ENCODE results near the gene SHLD3. TPM values are rescaled to one million over a fixed set of nuclear protein-coding genes. Genes with fewer than 3 reads are reported as not detected.
"Not testable (repeated sequence)": the region's sequence is repeated elsewhere in the genome, so short reads cannot be mapped to it uniquely, and the experiment has no call there.

Gene SHLD3
- total RNA-seq, 4 donors from 2014 or later, result 1.4 to 3.3 (median 2.4) TPM

DNA sequence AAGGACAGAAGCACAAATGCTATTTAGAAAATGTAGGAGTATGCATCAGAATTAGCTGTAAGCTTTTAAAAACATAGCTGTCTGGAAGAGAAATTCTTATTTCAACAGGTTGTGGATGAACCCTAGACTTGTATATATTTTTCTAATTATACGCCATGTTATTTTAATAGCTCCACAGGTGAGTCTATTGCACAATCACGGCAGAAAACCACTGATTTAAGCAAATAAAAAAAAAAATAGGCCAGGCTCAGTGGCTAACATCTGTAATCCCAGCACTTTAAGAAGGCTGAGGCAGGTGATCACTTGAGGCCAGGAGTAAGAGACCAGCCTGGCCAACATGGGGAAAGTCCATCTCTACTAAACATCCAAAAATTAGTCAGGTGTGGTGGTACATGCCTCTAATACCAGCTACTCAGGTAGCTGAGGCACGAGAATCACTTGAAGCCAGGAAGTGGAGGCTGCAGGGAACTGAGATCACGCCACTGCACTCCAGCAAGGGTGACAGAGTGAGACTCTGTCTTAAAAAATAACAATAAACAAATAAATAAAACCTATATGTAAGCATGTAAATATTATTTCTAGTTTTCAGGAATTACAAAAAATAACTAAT is 12.4 kb upstream of the SHLD3 start:
- in situ Hi-C loops (cut with MboI; ENCODE audit: low sequenced_read_pairs in 4 of 4), result loop anchor here in 2 of 4 donors (25.0 kb wide), 1 partner anchor 550 kb away; no protein-coding TSS in a partner anchor
- Histone ChIP-seq H3K36me3 (peaks cover 0 to 64% of the 10 kb centered on the region in 2 donors), H3K27me3 (no peaks in the 10 kb centered on the region), H3K9me3 (no peaks in the 10 kb centered on the region), H3K4me1 (no peaks in the 10 kb centered on the region), H3K4me3 (no peak overlapping the region), H3K27ac (no peak overlapping the region)
- ATAC-seq (no peak), DNase-seq (no peak)
- intact Hi-C loops (cut with DNase I; ENCODE audit: low total_unique reads), result no loop called here
- TF ChIP-seq, protein P1, sequence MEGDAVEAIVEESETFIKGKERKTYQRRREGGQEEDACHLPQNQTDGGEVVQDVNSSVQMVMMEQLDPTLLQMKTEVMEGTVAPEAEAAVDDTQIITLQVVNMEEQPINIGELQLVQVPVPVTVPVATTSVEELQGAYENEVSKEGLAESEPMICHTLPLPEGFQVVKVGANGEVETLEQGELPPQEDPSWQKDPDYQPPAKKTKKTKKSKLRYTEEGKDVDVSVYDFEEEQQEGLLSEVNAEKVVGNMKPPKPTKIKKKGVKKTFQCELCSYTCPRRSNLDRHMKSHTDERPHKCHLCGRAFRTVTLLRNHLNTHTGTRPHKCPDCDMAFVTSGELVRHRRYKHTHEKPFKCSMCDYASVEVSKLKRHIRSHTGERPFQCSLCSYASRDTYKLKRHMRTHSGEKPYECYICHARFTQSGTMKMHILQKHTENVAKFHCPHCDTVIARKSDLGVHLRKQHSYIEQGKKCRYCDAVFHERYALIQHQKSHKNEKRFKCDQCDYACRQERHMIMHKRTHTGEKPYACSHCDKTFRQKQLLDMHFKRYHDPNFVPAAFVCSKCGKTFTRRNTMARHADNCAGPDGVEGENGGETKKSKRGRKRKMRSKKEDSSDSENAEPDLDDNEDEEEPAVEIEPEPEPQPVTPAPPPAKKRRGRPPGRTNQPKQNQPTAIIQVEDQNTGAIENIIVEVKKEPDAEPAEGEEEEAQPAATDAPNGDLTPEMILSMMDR (IDR thresholded peaks at IDR 0.05 in 4 of 5, conservative IDR thresholded peaks at IDR 0.05 in 1 of 5), result no peak
- no peak for TF ChIP-seq POLR2A (IDR thresholded peaks at IDR 0.05)

DNA sequence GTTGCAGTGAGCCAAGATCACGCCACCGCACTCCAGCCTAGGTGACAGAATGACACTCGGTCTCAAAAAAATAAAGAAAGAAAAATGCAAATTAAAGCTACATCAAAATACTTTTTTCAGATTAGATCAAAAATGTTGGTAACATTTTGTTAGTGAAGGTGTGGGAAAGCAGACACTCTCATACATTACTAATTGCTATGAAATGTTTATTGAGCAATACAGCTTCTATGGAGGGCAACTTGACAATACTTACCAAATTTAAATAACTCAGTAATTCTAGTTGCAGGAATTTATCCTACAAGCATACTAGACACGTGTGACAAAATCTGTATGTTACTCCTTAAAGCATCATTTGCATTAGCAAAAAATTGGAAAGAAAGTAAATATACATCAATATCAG is 4.8 kb upstream of the SHLD3 start:
- ATAC-seq (no peak), DNase-seq (no peak)
- TF ChIP-seq, protein P1 (IDR thresholded peaks at IDR 0.05 in 4 of 5, conservative IDR thresholded peaks at IDR 0.05 in 1 of 5), result no peak
- no peak for TF ChIP-seq POLR2A (IDR thresholded peaks at IDR 0.05)
- in situ Hi-C loops (cut with MboI; ENCODE audit: low sequenced_read_pairs in 4 of 4), result loop anchor here in 2 of 4 donors (25.0 kb wide), 1 partner anchor 542 kb away; no protein-coding TSS in a partner anchor
- Histone ChIP-seq H3K27ac (no peak overlapping the region), H3K9me3 (no peaks in the 10 kb centered on the region), H3K36me3 (peaks cover 0 to 12% of the 10 kb centered on the region in 2 donors), H3K4me3 (no peak overlapping the region), H3K27me3 (no peaks in the 10 kb centered on the region), H3K4me1 (peaks cover 28 to 30% of the 10 kb centered on the region in 2 donors)
- intact Hi-C loops (cut with DNase I; ENCODE audit: low total_unique reads), result loop anchor here (10.0 kb wide), 1 partner anchor 305 kb away; the partner anchor contains the start of gene ERBIN

DNA sequence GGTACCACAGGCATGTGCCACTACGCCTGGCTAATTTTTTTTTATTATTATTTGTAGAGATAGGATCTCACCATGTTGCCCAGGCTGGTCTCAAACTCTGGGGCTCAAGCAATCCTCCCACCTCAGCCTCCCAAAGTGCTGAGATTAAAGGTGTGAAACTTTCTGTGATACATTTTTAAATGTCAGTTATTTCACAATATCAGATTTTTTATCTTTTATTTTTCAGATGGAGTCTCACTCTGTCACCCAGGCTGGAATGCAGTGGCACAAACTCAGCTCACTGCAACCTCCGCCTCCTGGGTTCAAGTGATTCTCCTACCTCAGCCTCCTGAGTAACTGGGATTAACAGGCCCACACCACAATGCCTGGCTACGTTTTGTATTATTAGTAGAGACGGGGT is 2.9 kb upstream of the SHLD3 start:
- H3K9me3 ChIP-seq, ATAC-seq, H3K27me3 ChIP-seq, H3K27ac ChIP-seq, DNase-seq, H3K36me3 ChIP-seq: not testable (repeated sequence)
- intact Hi-C loops (cut with DNase I; ENCODE audit: low total_unique reads), result loop anchor here (10.0 kb wide), 1 partner anchor 303 kb away; the partner anchor contains the start of gene ERBIN
- H3K4me1 ChIP-seq, result peaks cover 40 to 43% of the 10 kb centered on the region in 2 donors
- peak overlapping the region in 1 of 4 donors; percentile 96 for H3K4me3 ChIP-seq
- in situ Hi-C loops (cut with MboI; ENCODE audit: low sequenced_read_pairs in 4 of 4), result loop anchor here in 2 of 4 donors (25.0 kb wide), 1 partner anchor 540 kb away; no protein-coding TSS in a partner anchor

DNA sequence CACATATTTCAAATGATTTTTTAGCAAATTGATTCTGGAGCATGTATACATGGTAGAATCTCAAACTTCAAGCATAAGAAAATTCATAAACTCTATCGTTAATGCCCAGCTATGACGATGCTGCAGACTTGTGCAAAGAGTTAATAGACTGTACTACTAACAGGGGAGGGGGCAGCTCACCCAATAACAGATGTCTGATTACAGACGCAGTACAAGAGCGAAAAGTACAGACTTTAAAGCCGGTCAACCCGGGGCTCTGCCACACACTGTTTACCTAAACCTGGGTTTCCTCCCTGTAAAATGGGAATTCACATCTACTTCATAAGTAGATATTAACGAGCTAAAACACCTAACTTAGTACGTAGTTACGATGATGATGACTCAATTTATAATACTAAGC is 1.3 kb upstream of the SHLD3 start:
- in situ Hi-C loops (cut with MboI; ENCODE audit: low sequenced_read_pairs in 4 of 4), result loop anchor here in 2 of 4 donors (25.0 kb wide), 1 partner anchor 539 kb away; no protein-coding TSS in a partner anchor
- DNase-seq (no peak), ATAC-seq (no peak)
- peak overlapping the region; percentile 84 to 94 (median 86) for H3K27ac ChIP-seq
- intact Hi-C loops (cut with DNase I; ENCODE audit: low total_unique reads), result loop anchor here (10.0 kb wide), 1 partner anchor 301 kb away; the partner anchor contains the start of gene ERBIN
- H3K27me3 ChIP-seq, result no peaks in the 10 kb centered on the region
- no peaks in the 10 kb centered on the region for H3K36me3 ChIP-seq
- TF ChIP-seq POLR2A (IDR thresholded peaks at IDR 0.05), result no peak
- TF ChIP-seq, protein P1 (IDR thresholded peaks at IDR 0.05 in 4 of 5, conservative IDR thresholded peaks at IDR 0.05 in 1 of 5), result no peak
- peaks cover 35 to 43% of the 10 kb centered on the region in 2 donors for H3K4me1 ChIP-seq
- H3K9me3 ChIP-seq, result no peaks in the 10 kb centered on the region
- peak overlapping the region; percentile 87 to 98 (median 96) for H3K4me3 ChIP-seq

DNA sequence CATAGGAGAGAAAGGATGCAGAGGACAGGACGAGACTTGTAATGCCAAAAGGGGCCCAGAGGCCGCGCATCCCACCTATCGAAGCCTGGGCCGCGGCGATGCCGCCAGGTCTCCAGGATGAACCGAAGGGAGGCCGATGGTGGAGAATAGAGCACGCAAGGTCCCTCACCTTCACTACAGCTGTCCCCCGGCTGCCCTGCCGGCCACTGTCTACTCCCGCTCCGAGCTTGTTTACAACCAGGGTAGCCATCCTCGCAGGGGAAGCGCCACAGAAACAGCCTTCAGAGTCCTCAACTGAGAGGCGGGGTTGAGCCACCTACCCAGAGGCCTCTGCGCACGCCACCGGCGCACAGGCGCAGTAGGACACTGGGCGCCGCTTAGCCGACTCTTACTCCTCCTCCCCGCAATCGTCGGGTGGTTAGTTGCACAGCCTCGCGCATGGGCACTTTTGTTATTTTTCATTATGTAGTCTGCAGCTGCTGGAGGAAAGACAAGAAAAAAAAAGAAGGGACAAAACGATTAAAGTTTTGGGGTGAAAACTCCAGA is 729 bp upstream of the SHLD3 start, which contains the start of gene TRIM23:
Gene TRIM23, minus strand, starts transcription at position 309 of the 546 bp plus-strand sequence. Its CDS starts 59 bp downstream, at position 250.
- Histone ChIP-seq H3K4me3 (peak within 1 kb of the TSS; percentile 87 to 98 (median 96)), H3K27me3 (no peaks in the 10 kb centered on the region), H3K9me3 (no peaks in the 10 kb centered on the region), H3K4me1 (peaks cover 29 to 37% of the 10 kb centered on the region in 2 donors), H3K36me3 (no peaks in the 10 kb centered on the region), H3K27ac (peak within 1 kb of the TSS; percentile 84 to 94 (median 86))
- intact Hi-C loops (cut with DNase I; ENCODE audit: low total_unique reads) (loop anchor here (1.0 to 10.0 kb wide), 3 partner anchors 61 to 520 kb away; partner anchors contain the start of genes CENPK, ERBIN, PPWD1 and SREK1), in situ Hi-C loops (cut with MboI; ENCODE audit: low sequenced_read_pairs in 4 of 4) (loop anchor here in 2 of 4 donors (25.0 kb wide), 1 partner anchor 538 kb away; no protein-coding TSS in a partner anchor)
- no peak for TF ChIP-seq POLR2A (IDR thresholded peaks at IDR 0.05)
- TF ChIP-seq, protein P1 (IDR thresholded peaks at IDR 0.05 in 4 of 5, conservative IDR thresholded peaks at IDR 0.05 in 1 of 5), result no peak
- peak; percentile 94 to 96 for ATAC-seq
- DNase-seq, result peak; percentile 87 to 92
